ENCODE results near the gene EIF4B. TPM values are rescaled to one million over a fixed set of nuclear protein-coding genes. Genes with fewer than 3 reads are reported as not detected.
"Not testable (repeated sequence)": the region's sequence is repeated elsewhere in the genome, so short reads cannot be mapped to it uniquely, and the experiment has no call there.

EIF4B gene
- total RNA-seq, 2 experiments from 2014 or later = 704 to 720 TPM

- H3K27ac Mint-ChIP-seq = no peak overlapping the region
- DNase-seq = no peak
- H3K4me1 Mint-ChIP-seq = no peaks in the 10 kb centered on the region
- no peaks in the 10 kb centered on the region for H3K9me3 Mint-ChIP-seq
- H3K36me3 Mint-ChIP-seq = no peaks in the 10 kb centered on the region
- peaks cover 12% of the 10 kb centered on the region for H3K27me3 Mint-ChIP-seq
- H3K4me3 Mint-ChIP-seq = no peak overlapping the region
Measured at GRCh38 chr12:52984136-52984535, 22.1 kb upstream of the EIF4B start.

GRCh38 chr12:52988898-52989297 lies 17.4 kb upstream of the EIF4B start:
- Mint-ChIP-seq H3K4me1 (no peaks in the 10 kb centered on the region), H3K4me3 (no peak overlapping the region), H3K27ac (no peak overlapping the region), H3K36me3 (no peaks in the 10 kb centered on the region), H3K27me3 (no peaks in the 10 kb centered on the region), H3K9me3 (no peaks in the 10 kb centered on the region)
- no peak for DNase-seq

- H3K27ac Mint-ChIP-seq = no peak overlapping the region
- no peaks in the 10 kb centered on the region for H3K9me3 Mint-ChIP-seq
- H3K27me3 Mint-ChIP-seq = no peaks in the 10 kb centered on the region
- H3K4me3 Mint-ChIP-seq = no peak overlapping the region
- H3K4me1 Mint-ChIP-seq = no peaks in the 10 kb centered on the region
- no peak for DNase-seq
- no peaks in the 10 kb centered on the region for H3K36me3 Mint-ChIP-seq
Measured at GRCh38 chr12:52990206-52990605, 16.1 kb upstream of the EIF4B start.

- H3K27ac Mint-ChIP-seq, H3K9me3 Mint-ChIP-seq, H3K27me3 Mint-ChIP-seq, H3K4me3 Mint-ChIP-seq, DNase-seq, H3K4me1 Mint-ChIP-seq, H3K36me3 Mint-ChIP-seq: not testable (repeated sequence)
Measured at GRCh38 chr12:52992240-52992639, 14.0 kb upstream of the EIF4B start.

GRCh38 chr12:52992699-52993557 lies 13.3 kb upstream of the EIF4B start:
- H3K27ac Mint-ChIP-seq = no peak overlapping the region
- H3K27me3 Mint-ChIP-seq = no peaks in the 10 kb centered on the region
- H3K4me1 Mint-ChIP-seq = no peaks in the 10 kb centered on the region
- H3K9me3 Mint-ChIP-seq = no peaks in the 10 kb centered on the region
- DNase-seq = no peak
- H3K36me3 Mint-ChIP-seq = no peaks in the 10 kb centered on the region
- no peak overlapping the region for H3K4me3 Mint-ChIP-seq

- Mint-ChIP-seq H3K4me3 (no peak overlapping the region), H3K36me3 (no peaks in the 10 kb centered on the region), H3K9me3 (no peaks in the 10 kb centered on the region), H3K27me3 (no peaks in the 10 kb centered on the region), H3K27ac (no peak overlapping the region), H3K4me1 (no peaks in the 10 kb centered on the region)
- no peak for DNase-seq
Measured at GRCh38 chr12:52993558-52993869, 12.7 kb upstream of the EIF4B start.

GRCh38 chr12:53004178-53004577 lies 2.1 kb upstream of the EIF4B start:
- H3K9me3 Mint-ChIP-seq = no peaks in the 10 kb centered on the region
- H3K36me3 Mint-ChIP-seq = peaks cover 27% of the 10 kb centered on the region
- H3K4me1 Mint-ChIP-seq = peaks cover 23% of the 10 kb centered on the region
- H3K27ac Mint-ChIP-seq = no peak overlapping the region
- no peak overlapping the region for H3K4me3 Mint-ChIP-seq
- no peak for DNase-seq
- H3K27me3 Mint-ChIP-seq = peaks cover 7% of the 10 kb centered on the region

GRCh38 chr12:53004582-53004981 lies 1.7 kb upstream of the EIF4B start:
- peak overlapping the region; percentile 99 for H3K4me3 Mint-ChIP-seq
- H3K9me3 Mint-ChIP-seq = no peaks in the 10 kb centered on the region
- DNase-seq = no peak
- peaks cover 3% of the 10 kb centered on the region for H3K27me3 Mint-ChIP-seq
- H3K4me1 Mint-ChIP-seq = peaks cover 25% of the 10 kb centered on the region
- H3K36me3 Mint-ChIP-seq = peaks cover 31% of the 10 kb centered on the region
- H3K27ac Mint-ChIP-seq = no peak overlapping the region

GRCh38 chr12:53005215-53005985 lies 856 bp upstream of the EIF4B start:
- peak; percentile 10 for DNase-seq
- H3K36me3 Mint-ChIP-seq = peaks cover 39% of the 10 kb centered on the region
- H3K27ac Mint-ChIP-seq = peak overlapping the region; percentile 100
- H3K27me3 Mint-ChIP-seq = no peaks in the 10 kb centered on the region
- H3K9me3 Mint-ChIP-seq = no peaks in the 10 kb centered on the region
- H3K4me1 Mint-ChIP-seq = peaks cover 34% of the 10 kb centered on the region
- peak overlapping the region; percentile 99 for H3K4me3 Mint-ChIP-seq

GRCh38 chr12:53006810-53007309 lies 604 bp downstream of the EIF4B start:
- peaks cover 52% of the 10 kb centered on the region for H3K36me3 Mint-ChIP-seq
- peak; percentile 83 for DNase-seq
- peaks cover 45% of the 10 kb centered on the region for H3K4me1 Mint-ChIP-seq
- H3K9me3 Mint-ChIP-seq = no peaks in the 10 kb centered on the region
- H3K27ac Mint-ChIP-seq = peak overlapping the region; percentile 100
- peak overlapping the region; percentile 99 for H3K4me3 Mint-ChIP-seq
- no peaks in the 10 kb centered on the region for H3K27me3 Mint-ChIP-seq

- no peak for DNase-seq
- Mint-ChIP-seq H3K36me3 (peaks cover 56% of the 10 kb centered on the region), H3K27ac (peak overlapping the region; percentile 100), H3K4me3 (peak overlapping the region; percentile 99), H3K9me3 (no peaks in the 10 kb centered on the region), H3K4me1 (peaks cover 49% of the 10 kb centered on the region), H3K27me3 (no peaks in the 10 kb centered on the region)
Measured at GRCh38 chr12:53007343-53007742, 1.1 kb downstream of the EIF4B start.

GRCh38 chr12:53008760-53009159 lies 2.5 kb downstream of the EIF4B start:
- not testable (repeated sequence) for DNase-seq, H3K27me3 Mint-ChIP-seq, H3K9me3 Mint-ChIP-seq
- Mint-ChIP-seq H3K36me3 (peaks cover 65% of the 10 kb centered on the region), H3K4me3 (peak overlapping the region; percentile 99), H3K4me1 (peaks cover 59% of the 10 kb centered on the region), H3K27ac (peak overlapping the region; percentile 100)

GRCh38 chr12:53010955-53011354 lies 4.7 kb downstream of the EIF4B start:
- H3K27me3 Mint-ChIP-seq = no peaks in the 10 kb centered on the region
- no peaks in the 10 kb centered on the region for H3K9me3 Mint-ChIP-seq
- peak overlapping the region; percentile 99 for H3K4me3 Mint-ChIP-seq
- H3K27ac Mint-ChIP-seq = no peak overlapping the region
- DNase-seq = no peak
- peaks cover 73% of the 10 kb centered on the region for H3K36me3 Mint-ChIP-seq
- H3K4me1 Mint-ChIP-seq = peaks cover 59% of the 10 kb centered on the region

- Mint-ChIP-seq H3K4me3 (peak overlapping the region; percentile 54), H3K27me3 (no peaks in the 10 kb centered on the region), H3K4me1 (peaks cover 58% of the 10 kb centered on the region), H3K27ac (peak overlapping the region; percentile 54), H3K9me3 (no peaks in the 10 kb centered on the region), H3K36me3 (peaks cover 74% of the 10 kb centered on the region)
- DNase-seq = no peak
Measured at GRCh38 chr12:53011889-53012288, 5.6 kb downstream of the EIF4B start.

- DNase-seq = no peak
Measured at GRCh38 chr12:53012928-53013327, 6.7 kb downstream of the EIF4B start.

More at GRCh38 chr12:53012928-53013327, 6.7 kb downstream of the EIF4B start:
- H3K4me3 Mint-ChIP-seq = no peak overlapping the region
- no peaks in the 10 kb centered on the region for H3K27me3 Mint-ChIP-seq
- H3K4me1 Mint-ChIP-seq = peaks cover 55% of the 10 kb centered on the region
- peak overlapping the region; percentile 51 for H3K27ac Mint-ChIP-seq
- H3K9me3 Mint-ChIP-seq = no peaks in the 10 kb centered on the region
- H3K36me3 Mint-ChIP-seq = peaks cover 76% of the 10 kb centered on the region
